Ascending aorta (tissue), 2 donors: ENCODE data around the gene EGFR. TPM values are rescaled to one million over a fixed set of nuclear protein-coding genes. Genes with fewer than 3 reads are reported as not detected.

Source experiments
- DNase-seq, 2 donors: peaks; one replicate each; pipeline ENCODE4 v3.0.0-alpha.2; 2019; ENCODE audit warnings: low spot score in 2 of 2
- H3K27ac ChIP-seq, 2 donors: fragments of 200-600 bp; sonication (generic); one replicate each; pipeline ENCODE4 v1.5.1; 2016 to 2017; ENCODE audit warnings: mild to moderate bottlenecking in 1 of 2
- H3K27me3 ChIP-seq: fragments of 200-600 bp; sonication (generic); one replicate; pipeline ENCODE4 v1.5.1; 2017
- H3K36me3 ChIP-seq, 2 donors: fragments of 200-600 bp; sonication (generic); one replicate each; pipeline ENCODE4 v1.5.1; 2016
- H3K4me1 ChIP-seq, 2 donors: fragments of 200-600 bp; sonication (generic); one replicate each; pipeline ENCODE4 v1.5.1; 2016 to 2017; ENCODE audit warnings: mild to moderate bottlenecking in 1 of 2
- H3K4me3 ChIP-seq, 2 donors: fragments of 200-600 bp; sonication (generic); one replicate each; pipeline ENCODE4 v1.5.1; 2016 to 2017; ENCODE audit warnings: mild to moderate bottlenecking in 1 of 2
- H3K9me3 ChIP-seq, 2 donors: fragments of 200-600 bp; sonication (generic); one replicate each; pipeline ENCODE4 v1.5.1; 2016
- intact Hi-C: fragments of 100-400 bp; cut with DNase I; formaldehyde crosslinking; loops from one replicate; pipeline ENCODE4 v1.15.1; 2023
- total RNA-seq: library from RNA; depleted of rRNA; stranded (reverse); fragments of >200 nt; gene quantifications from one replicate; pipeline ENCODE4 v1.1.0, GENCODE V29; 2016
- TF ChIP-seq, protein P1 (sequence below), 3 experiments: fragments of 200-600 bp in 2 of 3; fragments of 450-650 bp in 1 of 3; sonication (generic) in 2 of 3; IDR thresholded peaks; one replicate each; pipeline ENCODE4 v1.5.1; 2016 to 2019; ENCODE audit warnings: antibody characterized with exemption in 3 of 3, mild to moderate bottlenecking in 1 of 3, moderate library complexity in 1 of 3

EGFR gene
- total RNA-seq, 1 donor from 2014 or later, result 33.8 TPM

DNA sequence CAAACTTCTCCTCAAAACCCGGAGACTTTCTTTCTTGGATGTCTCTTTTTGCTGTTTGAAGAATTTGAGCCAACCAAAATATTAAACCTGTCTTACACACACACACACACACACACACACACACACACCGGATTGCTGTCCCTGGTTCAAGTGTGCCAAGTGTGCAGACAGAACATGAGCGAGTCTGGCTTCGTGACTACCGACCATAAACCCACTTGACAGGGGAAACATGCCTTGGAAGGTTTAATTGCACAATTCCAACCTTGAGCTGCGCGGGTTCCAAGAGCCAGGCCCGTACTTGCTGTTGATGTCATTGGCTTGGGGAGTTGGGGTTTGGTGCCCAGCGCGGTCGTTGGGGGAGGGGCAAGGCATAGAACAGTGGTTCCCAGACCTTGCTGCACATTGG is 1.7 kb downstream of the EGFR start:
- H3K27ac ChIP-seq, result peak overlapping the region; percentile 97 to 98
- no peaks in the 10 kb centered on the region for H3K27me3 ChIP-seq
- peak overlapping the region; percentile 88 to 98 for H3K4me3 ChIP-seq
- H3K9me3 ChIP-seq, result no peaks in the 10 kb centered on the region
- intact Hi-C loops, result no loop called here
- TF ChIP-seq, protein P1, sequence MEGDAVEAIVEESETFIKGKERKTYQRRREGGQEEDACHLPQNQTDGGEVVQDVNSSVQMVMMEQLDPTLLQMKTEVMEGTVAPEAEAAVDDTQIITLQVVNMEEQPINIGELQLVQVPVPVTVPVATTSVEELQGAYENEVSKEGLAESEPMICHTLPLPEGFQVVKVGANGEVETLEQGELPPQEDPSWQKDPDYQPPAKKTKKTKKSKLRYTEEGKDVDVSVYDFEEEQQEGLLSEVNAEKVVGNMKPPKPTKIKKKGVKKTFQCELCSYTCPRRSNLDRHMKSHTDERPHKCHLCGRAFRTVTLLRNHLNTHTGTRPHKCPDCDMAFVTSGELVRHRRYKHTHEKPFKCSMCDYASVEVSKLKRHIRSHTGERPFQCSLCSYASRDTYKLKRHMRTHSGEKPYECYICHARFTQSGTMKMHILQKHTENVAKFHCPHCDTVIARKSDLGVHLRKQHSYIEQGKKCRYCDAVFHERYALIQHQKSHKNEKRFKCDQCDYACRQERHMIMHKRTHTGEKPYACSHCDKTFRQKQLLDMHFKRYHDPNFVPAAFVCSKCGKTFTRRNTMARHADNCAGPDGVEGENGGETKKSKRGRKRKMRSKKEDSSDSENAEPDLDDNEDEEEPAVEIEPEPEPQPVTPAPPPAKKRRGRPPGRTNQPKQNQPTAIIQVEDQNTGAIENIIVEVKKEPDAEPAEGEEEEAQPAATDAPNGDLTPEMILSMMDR (IDR thresholded peaks at IDR 0.05), result no peak
- H3K4me1 ChIP-seq, result peaks cover 4 to 49% of the 10 kb centered on the region in 2 donors
- H3K36me3 ChIP-seq, result no peaks in the 10 kb centered on the region
- peak in 1 of 2 donors; percentile 77 for DNase-seq

DNA sequence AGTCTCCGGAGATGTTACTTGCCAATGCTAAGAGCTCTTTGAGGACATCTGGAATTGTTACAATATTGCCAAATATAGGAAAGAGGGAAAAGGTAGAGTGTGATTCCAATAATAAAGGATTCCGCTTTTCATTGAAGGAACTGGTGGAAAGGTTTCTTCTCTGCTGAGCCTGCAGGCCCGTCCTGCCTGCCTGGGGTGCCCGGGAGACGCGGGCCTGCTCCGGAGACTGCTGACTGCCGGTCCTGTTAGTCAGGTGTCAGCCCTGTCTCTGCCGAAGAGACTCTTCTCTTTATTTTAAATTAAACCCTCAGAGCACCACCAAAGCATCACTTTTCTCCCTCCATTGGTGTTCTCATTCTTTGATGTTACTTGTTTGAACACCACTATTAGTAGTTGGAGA is 2.2 kb downstream of the EGFR start:
- H3K4me1 ChIP-seq, result peaks cover 4 to 49% of the 10 kb centered on the region in 2 donors
- peak overlapping the region; percentile 97 to 98 for H3K27ac ChIP-seq
- intact Hi-C loops, result no loop called here
- no peaks in the 10 kb centered on the region for H3K36me3 ChIP-seq
- H3K27me3 ChIP-seq, result no peaks in the 10 kb centered on the region
- TF ChIP-seq, protein P1 (IDR thresholded peaks at IDR 0.05), result no peak
- no peak for DNase-seq
- no peaks in the 10 kb centered on the region for H3K9me3 ChIP-seq
- H3K4me3 ChIP-seq, result peak overlapping the region; percentile 88 to 98

DNA sequence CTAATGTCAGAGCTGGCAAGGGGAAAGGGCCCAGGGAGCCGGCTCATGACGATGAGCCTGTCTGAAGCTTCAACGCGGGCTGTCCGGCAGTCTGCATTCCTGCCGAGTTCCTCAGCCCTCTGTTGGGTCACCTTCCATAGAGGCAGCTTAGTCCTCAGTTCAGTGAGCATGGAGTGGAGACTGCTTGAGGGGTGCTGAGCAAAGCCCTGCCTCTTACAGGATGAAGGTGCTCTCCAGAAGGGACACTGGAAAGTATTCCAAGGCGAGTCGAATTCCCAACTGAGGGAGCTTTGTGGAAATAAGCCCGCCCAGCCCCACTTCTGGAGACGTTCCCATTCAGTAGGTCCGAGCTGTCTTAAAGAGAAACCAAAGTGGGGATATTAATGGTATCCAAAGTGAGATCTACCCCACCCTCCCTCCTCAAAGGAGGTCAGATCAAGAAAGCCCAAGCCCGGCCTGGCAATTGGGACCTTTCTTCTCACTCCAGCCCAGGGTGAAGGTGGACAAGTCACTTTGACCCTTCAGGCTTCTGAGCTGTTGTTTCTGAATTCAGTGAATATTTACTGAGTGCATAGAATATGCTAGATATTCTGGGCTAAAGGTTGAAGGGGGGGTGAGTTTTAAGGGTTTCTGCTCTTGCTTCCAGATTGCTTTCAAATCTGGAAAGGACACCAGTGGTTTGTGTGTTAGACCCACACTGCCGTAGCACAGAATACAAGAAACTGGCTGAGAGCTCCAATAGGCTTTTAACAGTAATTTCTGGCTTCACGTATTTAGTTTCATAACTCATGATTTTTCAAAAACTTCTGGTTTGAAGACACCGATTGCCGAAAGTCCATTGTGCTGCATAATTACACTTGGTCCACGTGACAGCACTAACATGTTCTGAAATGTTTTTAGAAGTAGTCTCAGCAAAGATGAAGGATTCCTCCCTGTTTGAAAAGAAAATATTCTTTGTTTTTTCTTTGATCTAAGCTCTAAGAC is 3.5 kb downstream of the EGFR start:
- intact Hi-C loops, result no loop called here
- Histone ChIP-seq H3K9me3 (no peaks in the 10 kb centered on the region), H3K4me1 (peaks cover 12 to 52% of the 10 kb centered on the region in 2 donors), H3K27ac (peak overlapping the region; percentile 97 to 98), H3K36me3 (no peaks in the 10 kb centered on the region), H3K27me3 (no peaks in the 10 kb centered on the region), H3K4me3 (peak overlapping the region; percentile 31 to 88)
- no peak for DNase-seq
- TF ChIP-seq, protein P1 (IDR thresholded peaks at IDR 0.05), result no peak

DNA sequence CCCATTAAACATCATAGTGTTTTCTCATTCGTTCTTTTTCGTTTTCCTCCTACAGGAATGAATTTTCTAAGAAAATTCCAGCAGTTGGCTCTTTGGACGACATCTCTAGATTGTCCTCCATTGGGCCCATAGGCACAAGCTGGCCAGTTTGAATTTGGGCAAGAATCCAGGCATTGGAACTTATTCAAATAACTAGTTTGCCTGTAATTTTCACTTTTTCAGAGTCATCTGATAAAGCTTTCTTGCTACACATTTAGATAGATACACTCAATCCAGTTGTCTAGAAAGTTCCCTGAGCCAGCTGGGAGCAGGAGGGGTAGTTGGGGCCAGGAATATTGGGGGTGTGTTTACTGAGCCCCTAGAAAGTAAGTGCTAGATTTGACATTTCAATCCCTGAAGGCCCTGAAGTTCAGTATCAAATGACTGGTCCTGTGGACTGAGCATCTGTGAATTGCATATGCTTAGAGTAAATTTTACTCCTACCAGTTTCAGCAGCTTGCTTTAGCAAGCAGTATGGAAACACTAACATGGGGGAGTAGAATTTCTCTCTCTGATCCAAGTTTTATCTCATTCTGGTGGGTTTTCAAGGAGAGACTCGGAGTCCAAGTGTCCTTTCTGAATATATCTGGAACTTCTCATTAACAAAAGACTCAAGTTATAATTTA is 5.2 kb downstream of the EGFR start:
- H3K36me3 ChIP-seq, result no peaks in the 10 kb centered on the region
- no peak overlapping the region for H3K4me3 ChIP-seq
- peak overlapping the region in 1 of 2 donors; percentile 33 for H3K27ac ChIP-seq
- H3K4me1 ChIP-seq, result peaks cover 11 to 51% of the 10 kb centered on the region in 2 donors
- no peak for DNase-seq
- intact Hi-C loops, result no loop called here
- no peaks in the 10 kb centered on the region for H3K9me3 ChIP-seq
- TF ChIP-seq, protein P1 (IDR thresholded peaks at IDR 0.05), result no peak
- H3K27me3 ChIP-seq, result no peaks in the 10 kb centered on the region

DNA sequence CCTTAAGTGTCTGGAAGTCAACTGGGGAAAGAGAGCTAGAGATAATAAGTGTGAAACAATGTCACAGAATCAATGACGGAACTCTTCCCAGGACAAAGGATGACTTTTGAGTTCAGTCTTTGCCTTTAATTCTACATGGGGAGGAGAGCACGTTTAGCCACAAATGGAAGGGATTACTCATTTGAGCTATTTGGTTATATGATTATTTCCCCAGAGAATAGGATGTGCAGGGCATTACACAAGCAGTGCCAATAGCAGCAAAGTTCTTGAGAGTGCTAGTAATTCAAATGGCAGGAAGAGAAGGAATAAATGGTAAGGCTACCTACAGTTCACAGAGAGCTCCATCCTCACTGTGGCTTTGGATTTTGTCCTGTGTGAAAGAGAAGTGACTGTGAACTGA is 6.0 kb downstream of the EGFR start:
- no peaks in the 10 kb centered on the region for H3K9me3 ChIP-seq
- peaks cover 11 to 56% of the 10 kb centered on the region in 2 donors for H3K4me1 ChIP-seq
- TF ChIP-seq, protein P1 (IDR thresholded peaks at IDR 0.05), result no peak
- no peaks in the 10 kb centered on the region for H3K27me3 ChIP-seq
- no peaks in the 10 kb centered on the region for H3K36me3 ChIP-seq
- intact Hi-C loops, result loop anchor here (5.0 kb wide), 1 partner anchor 343 kb away; the partner anchor contains the start of gene LANCL2
- H3K4me3 ChIP-seq, result no peak overlapping the region
- no peak for DNase-seq
- peak overlapping the region; percentile 33 to 70 for H3K27ac ChIP-seq
